ENCODE results near the gene FHAD1.

Gene FHAD1

DNA sequence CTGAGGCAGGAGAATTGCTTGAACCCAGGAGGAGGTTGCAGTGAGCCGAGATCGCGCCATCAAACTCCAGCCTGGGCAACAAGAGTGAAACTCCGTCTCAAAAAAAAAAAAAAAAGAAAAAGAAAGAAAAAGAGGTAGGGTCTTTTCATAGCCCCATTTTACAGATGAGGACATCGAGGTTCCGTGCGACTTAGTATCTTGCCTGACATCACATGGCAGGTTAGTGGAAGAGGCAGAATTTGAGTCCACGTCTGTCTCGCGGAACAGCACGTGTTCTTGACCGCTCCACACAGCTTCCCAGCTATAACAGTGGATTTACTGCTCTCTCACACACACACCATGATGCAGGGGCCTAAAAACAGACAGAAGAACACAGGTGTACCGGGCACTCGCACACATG, 192.3 kb downstream of the FHAD1 start:
- DNase-seq (ENCODE audit: low spot score) = no peak

DNA sequence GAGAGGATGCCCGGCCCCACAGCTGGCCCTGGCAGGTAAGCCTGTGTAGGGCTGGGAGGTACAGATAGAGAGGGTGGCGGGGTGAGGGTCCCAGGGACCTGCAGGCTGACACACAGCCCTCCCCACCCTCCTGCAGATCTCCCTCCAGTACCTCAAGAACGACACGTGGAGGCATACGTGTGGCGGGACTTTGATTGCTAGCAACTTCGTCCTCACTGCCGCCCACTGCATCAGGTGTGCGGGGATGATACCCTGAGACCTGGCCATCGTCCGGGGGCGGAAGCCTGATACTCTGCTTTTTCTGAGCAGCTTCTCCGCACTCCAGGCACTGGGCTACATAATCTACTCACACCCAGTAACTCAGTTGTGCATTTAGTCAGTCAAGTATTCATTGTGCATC, 193.3 kb downstream of the FHAD1 start:
- no peak for DNase-seq (ENCODE audit: low spot score)

GRCh38 chr1:15441247-15441646, 194.2 kb downstream of the FHAD1 start:
- no peak for DNase-seq (ENCODE audit: low spot score)

DNA sequence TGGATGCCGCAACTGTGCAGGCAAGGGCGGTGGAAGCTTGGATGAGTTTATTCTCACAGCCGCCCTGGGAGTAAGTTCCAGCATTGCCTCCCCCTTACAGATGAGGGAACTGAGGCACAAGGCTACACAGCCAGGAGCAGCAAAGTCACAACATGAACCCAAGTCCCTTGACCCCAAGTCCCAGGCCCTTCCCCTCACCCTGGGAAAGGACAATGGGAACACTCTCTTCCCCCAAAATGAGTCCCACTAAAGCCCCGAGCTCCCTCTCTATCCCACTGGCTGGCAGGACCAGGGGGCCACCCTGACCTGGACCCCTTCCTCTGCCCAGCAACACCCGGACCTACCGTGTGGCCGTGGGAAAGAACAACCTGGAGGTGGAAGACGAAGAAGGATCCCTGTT, 195.1 kb downstream of the FHAD1 start:
- DNase-seq (ENCODE audit: low spot score) = no peak

DNA sequence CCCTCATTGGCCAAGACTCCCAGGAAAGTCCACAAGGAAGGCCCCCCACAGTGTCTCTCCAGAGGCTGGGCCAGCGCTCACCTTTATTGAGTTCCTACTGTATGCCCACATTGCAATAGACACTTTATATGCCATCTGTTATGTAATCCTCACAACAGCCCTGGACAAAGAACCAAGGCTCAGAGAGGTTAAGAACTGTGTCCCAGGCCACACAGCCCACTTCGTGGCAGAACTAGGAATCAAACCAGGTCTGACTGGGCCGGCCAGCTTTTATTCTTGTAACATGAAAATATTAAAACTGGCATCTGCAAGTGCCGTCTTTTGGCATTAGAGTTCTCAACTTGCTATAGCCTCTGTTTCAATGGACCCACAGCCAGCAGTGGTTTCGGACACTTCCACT, 195.7 kb downstream of the FHAD1 start:
- no peak for DNase-seq (ENCODE audit: low spot score)

- no peak for DNase-seq (ENCODE audit: low spot score)
These were observed 196.3 kb downstream of the FHAD1 start for GRCh38 chr1:15443281-15443680.

- DNase-seq (ENCODE audit: low spot score) = no peak
These were observed 197.7 kb downstream of the FHAD1 start for GRCh38 chr1:15444468-15445389.

GRCh38 chr1:15445390-15446122, 198.5 kb downstream of the FHAD1 start:
- DNase-seq (ENCODE audit: low spot score) = no peak

DNA sequence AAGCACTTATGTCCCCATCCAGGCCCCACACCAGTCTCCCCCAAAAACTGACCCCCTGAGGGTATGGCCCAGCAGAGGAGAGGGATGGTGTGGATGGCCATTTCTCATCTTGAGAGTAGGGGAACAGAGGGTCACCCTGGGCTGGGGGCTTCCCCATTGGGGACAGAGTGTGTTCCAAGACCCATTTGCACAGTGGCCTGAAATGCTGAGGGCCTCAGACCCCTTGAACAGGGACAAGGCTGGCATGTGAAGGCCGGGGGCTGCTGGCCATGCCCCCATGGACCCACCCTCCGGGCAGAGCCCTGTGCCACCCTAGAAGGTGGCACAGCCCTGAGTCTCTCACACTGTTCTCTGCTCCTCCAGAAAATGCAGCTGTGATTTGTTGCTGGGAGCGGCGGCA, 199.2 kb downstream of the FHAD1 start:
- no peak for DNase-seq (ENCODE audit: low spot score)

Measured in AG08395 (cell line).